PC-3 (cell line): ENCODE results near the gene PRR15. TPM values are rescaled to one million over a fixed set of nuclear protein-coding genes. Genes with fewer than 3 reads are reported as not detected.
A peak's percentile ranks its signal among the peaks of the same experiment; 100 is the strongest.

ENCODE experiments used
- ATAC-seq: fragments of 200-7000 bp; cut with Tn5 transposase; 2 replicates; pipeline ENCODE4 v1.9.1; 2020; ENCODE audit warnings: mild to moderate bottlenecking, moderate library complexity
- BruUV-seq: library from RNA; stranded (reverse); fragments of 400-500 nt; replicated peaks from 2 replicates; lab custom pipeline; 2021; lab: Mats Ljungman, UMichigan
- CTCF ChIA-PET: fragments of 300-600 bp; sonication (Branson Sonifier 250); formaldehyde crosslinking; loops from one replicate; lab custom pipeline; 2022; ENCODE audit warnings: antibody characterized with exemption; lab: Charles Lee
- POLR2A ChIA-PET: fragments of 300-600 bp; sonication (Branson Sonifier 250); formaldehyde crosslinking; loops from one replicate; lab custom pipeline; 2022; ENCODE audit warnings: antibody characterized with exemption; ENCODE audit not compliant: unreplicated experiment; lab: Charles Lee
- DNase-seq: peaks from one replicate; pipeline ENCODE4 v3.0.0-alpha.2; 2015
- H2AFZ ChIP-seq: fragments of 300-600 bp; sonication (generic); 2 replicates; pipeline ENCODE4 v1.6.0; 2016; ENCODE audit warnings: antibody characterized with exemption, low read length
- H3F3A ChIP-seq: fragments of 300-600 bp; sonication (generic); one replicate; pipeline ENCODE4 v1.6.0; 2017; ENCODE audit warnings: antibody characterized with exemption, low read length, control low read depth, mild to moderate bottlenecking; ENCODE audit not compliant: unreplicated experiment
- H3K27ac ChIP-seq: fragments of 300-600 bp; sonication (generic); 2 replicates; pipeline ENCODE4 v1.5.1; 2016; ENCODE audit warnings: mild to moderate bottlenecking, low read length
- H3K27me3 ChIP-seq: fragments of 300-600 bp; sonication (generic); 2 replicates; pipeline ENCODE4 v1.6.1; 2016; ENCODE audit warnings: low read length, mixed read lengths
- H3K36me3 ChIP-seq: fragments of 300-600 bp; sonication (generic); 2 replicates; pipeline ENCODE4 v1.6.1; 2016; ENCODE audit warnings: low read depth, mixed run types, low read length, mixed read lengths
- H3K4me1 ChIP-seq: fragments of 300-600 bp; sonication (generic); 2 replicates; pipeline ENCODE4 v1.5.1; 2016; ENCODE audit warnings: low read length; ENCODE audit not compliant: insufficient read depth
- H3K4me2 ChIP-seq: fragments of 300-600 bp; sonication (generic); 2 replicates; pipeline ENCODE4 v1.6.0; 2016; ENCODE audit warnings: low read length
- H3K4me3 ChIP-seq: fragments of 300-600 bp; sonication (generic); 2 replicates; pipeline ENCODE4 v1.5.1; 2016; ENCODE audit warnings: mild to moderate bottlenecking, low read length, mixed read lengths
- H3K79me2 ChIP-seq: fragments of 300-600 bp; sonication (generic); 2 replicates; pipeline ENCODE4 v1.6.1; 2017; ENCODE audit warnings: low read length, mixed read lengths
- H3K9ac ChIP-seq: fragments of 300-600 bp; sonication (generic); 2 replicates; pipeline ENCODE4 v1.6.0; 2016; ENCODE audit warnings: mild to moderate bottlenecking, low read length
- H3K9me2 ChIP-seq: fragments of 300-600 bp; sonication (generic); replicated peaks from 2 replicates; pipeline ENCODE4 v1.6.1; 2016; ENCODE audit warnings: mixed run types, low read length, mixed read lengths
- H3K9me3 ChIP-seq: fragments of 300-600 bp; sonication (generic); 2 replicates; pipeline ENCODE4 v1.6.1; 2016; ENCODE audit warnings: low read length, mixed read lengths
- H4K20me1 ChIP-seq: fragments of 300-600 bp; sonication (generic); 2 replicates; pipeline ENCODE4 v1.6.1; 2016; ENCODE audit warnings: low read length, mixed read lengths
- CTCF ChIP-seq: fragments of 300-600 bp; sonication (generic); conservative IDR thresholded peaks from 2 replicates; pipeline ENCODE4 v1.5.1; 2017; ENCODE audit warnings: antibody characterized with exemption, low read depth, mild to moderate bottlenecking, low read length
- EZH2 ChIP-seq: fragments of 300-600 bp; sonication (generic); IDR thresholded peaks from one replicate; pipeline ENCODE4 v1.6.1; 2017; ENCODE audit warnings: antibody characterized with exemption, mild to moderate bottlenecking, low read length; ENCODE audit not compliant: unreplicated experiment
- EZH2phosphoT487 ChIP-seq: fragments of 300-600 bp; sonication (generic); IDR thresholded peaks from 2 replicates; pipeline ENCODE4 v1.6.1; 2018; ENCODE audit warnings: mild to moderate bottlenecking, antibody characterized with exemption, low read length, borderline replicate concordance
- intact Hi-C: fragments of 100-400 bp; cut with micrococcal nuclease; formaldehyde crosslinking; loops from 2 replicates; pipeline ENCODE4 v1.9.0; 2023
- total RNA-seq: library from RNA; depleted of rRNA; stranded (reverse); fragments of >200 nt; gene quantifications from 2 replicates; pipeline ENCODE4 v1.2.3, GENCODE V29; 2014

PRR15 gene
- total RNA-seq, 1 experiment from 2014 or later: 23.4 TPM

DNA sequence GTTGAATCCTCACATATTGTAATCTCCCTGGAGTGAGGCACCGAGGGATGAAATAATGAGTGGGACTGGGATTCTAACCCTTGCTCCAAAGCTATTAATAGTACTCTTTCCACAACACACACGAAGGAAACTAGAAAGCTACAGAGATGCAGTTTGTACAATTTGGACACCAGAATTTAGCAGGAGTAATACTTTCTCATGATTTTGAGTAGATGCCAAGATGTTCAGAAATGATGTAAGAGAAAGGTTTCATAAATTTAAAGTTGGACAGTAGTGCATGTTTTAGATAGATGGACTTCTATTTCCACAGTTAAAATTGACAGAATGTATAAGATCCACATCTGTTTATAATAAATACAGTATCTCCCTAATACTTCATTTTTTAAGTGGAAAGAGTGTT lies 46.5 kb downstream of the PRR15 start:
- no peaks in the 10 kb centered on the region for H4K20me1 ChIP-seq
- no peak overlapping the region for H3K4me3 ChIP-seq
- TF ChIP-seq CTCF (peak; percentile 27; the same call in 1 of the 2 replicates), EZH2phosphoT487 (no peak)
- no peak overlapping the region for H3K9ac ChIP-seq
- no peaks in the 10 kb centered on the region for H3K79me2 ChIP-seq
- DNase-seq (no peak), ATAC-seq (no peak)
- H3K4me2 ChIP-seq: peak overlapping the region; percentile 66
- H2AFZ ChIP-seq: peak overlapping the region; percentile 63
- no peaks in the 10 kb centered on the region for H3K9me2 ChIP-seq
- no peaks in the 10 kb centered on the region for H3K36me3 ChIP-seq
- POLR2A ChIA-PET: interaction anchor here (0.6 kb wide), 1 partner anchor 46 kb away, joined by 3 read pairs; the partner anchor contains the start of gene PRR15
- H3K9me3 ChIP-seq: no peaks in the 10 kb centered on the region
- BruUV-seq: no TSS peak
- no peaks in the 10 kb centered on the region for H3K27me3 ChIP-seq
- peaks cover 6% of the 10 kb centered on the region for H3F3A ChIP-seq
- CTCF ChIA-PET: interaction anchor here (0.6 kb wide), 1 partner anchor 49 kb away, joined by 3 read pairs; no protein-coding TSS in a partner anchor
- peaks cover 76% of the 10 kb centered on the region for H3K4me1 ChIP-seq
- intact Hi-C loops: no loop called here
- H3K27ac ChIP-seq: no peak overlapping the region

DNA sequence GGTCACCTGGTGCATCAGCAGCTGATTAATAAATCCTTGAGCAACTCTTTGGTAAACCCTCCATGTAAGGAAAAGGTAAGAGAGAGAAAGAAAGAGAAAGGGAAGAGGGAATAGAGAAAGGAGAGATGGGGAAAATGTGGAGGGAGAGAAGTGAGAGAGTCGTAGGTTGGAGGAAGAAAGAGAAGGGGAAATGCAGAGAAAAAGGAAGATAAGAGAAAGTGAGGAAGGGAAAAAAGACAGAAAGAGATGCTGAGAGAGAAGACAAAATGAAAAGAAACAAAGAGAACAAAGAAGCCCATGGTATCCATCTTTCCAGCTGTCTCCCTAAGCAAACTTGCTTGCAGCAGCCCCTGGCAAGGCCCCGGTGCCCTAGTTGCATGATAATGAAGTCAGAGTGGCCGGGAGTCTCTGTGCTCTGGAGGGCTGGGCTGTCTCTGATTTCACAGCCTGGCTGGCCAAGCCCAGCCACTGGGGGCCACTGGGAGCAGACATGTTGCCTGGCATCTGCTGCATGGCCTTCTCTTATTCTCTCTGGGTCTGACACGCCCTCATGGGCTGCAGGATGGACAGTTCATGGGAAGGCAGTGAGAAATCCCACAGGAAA lies 48.4 kb downstream of the PRR15 start:
- Histone ChIP-seq H3K9ac (no peak overlapping the region), H3K36me3 (no peaks in the 10 kb centered on the region), H2AFZ (no peak overlapping the region), H3K4me3 (no peak overlapping the region), H3K9me2 (no peaks in the 10 kb centered on the region), H3K27me3 (no peaks in the 10 kb centered on the region), H4K20me1 (no peaks in the 10 kb centered on the region), H3K4me1 (peaks cover 57% of the 10 kb centered on the region), H3F3A (no peaks in the 10 kb centered on the region), H3K27ac (peak overlapping the region; percentile 74), H3K79me2 (no peaks in the 10 kb centered on the region), H3K9me3 (no peaks in the 10 kb centered on the region), H3K4me2 (no peak overlapping the region)
- POLR2A ChIA-PET: no interaction called here
- no peak for TF ChIP-seq EZH2
- TF ChIP-seq CTCF: no peak
- TF ChIP-seq EZH2phosphoT487: no peak
- intact Hi-C loops: no loop called here
- no TSS peak for BruUV-seq
- no peak for ATAC-seq
- DNase-seq: no peak
- CTCF ChIA-PET: no interaction called here

DNA sequence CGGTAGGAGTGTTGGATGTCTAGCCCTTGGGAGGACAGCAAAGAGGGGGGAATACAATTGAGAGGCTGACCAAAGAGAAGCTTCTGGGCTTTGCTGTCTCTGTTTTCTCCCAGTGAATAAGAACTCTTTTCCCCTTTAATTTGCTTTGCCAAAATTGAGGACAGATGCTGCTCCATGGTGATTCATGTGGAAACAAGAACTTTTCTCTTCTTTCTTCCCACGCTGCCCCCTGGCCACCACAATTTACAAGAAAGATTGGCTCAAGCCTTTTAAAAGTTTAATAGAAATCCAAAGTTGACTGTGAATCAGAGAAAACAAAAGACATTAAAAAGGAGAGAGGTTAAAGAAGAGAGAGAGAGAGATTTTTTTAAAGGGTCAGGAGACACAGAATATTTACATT lies 49.0 kb downstream of the PRR15 start:
- Histone ChIP-seq H3K9ac (0 out of 2 replicates have a peak overlapping the region, but pooled peaks have one; percentile 15), H3K79me2 (no peaks in the 10 kb centered on the region), H3K4me2 (peak overlapping the region; percentile 47), H3K9me3 (no peaks in the 10 kb centered on the region), H2AFZ (no peak overlapping the region), H3K36me3 (no peaks in the 10 kb centered on the region), H3K27ac (peak overlapping the region; percentile 74), H3F3A (no peaks in the 10 kb centered on the region), H4K20me1 (no peaks in the 10 kb centered on the region), H3K9me2 (no peaks in the 10 kb centered on the region), H3K4me3 (no peak overlapping the region), H3K4me1 (peaks cover 51% of the 10 kb centered on the region), H3K27me3 (no peaks in the 10 kb centered on the region)
- intact Hi-C loops: no loop called here
- peak; percentile 13 for ATAC-seq
- DNase-seq: peak; percentile 60
- BruUV-seq: no TSS peak
- TF ChIP-seq CTCF (no peak), EZH2phosphoT487 (no peak), EZH2 (no peak)
- ChIA-PET POLR2A (no interaction called here), CTCF (interaction anchor here (0.6 kb wide), 2 partner anchors 9 to 152 kb away, joined by 3 to 9 read pairs; no protein-coding TSS in a partner anchor)
